Spleen (tissue), 11 donors: ENCODE data around the gene WDR64. TPM values are rescaled to one million over a fixed set of nuclear protein-coding genes. Genes with fewer than 3 reads are reported as not detected.
A peak's percentile ranks its signal among the peaks of the same experiment; 100 is the strongest.

ENCODE experiments used
- DNase-seq: peaks from one replicate; pipeline ENCODE4 v3.0.0-alpha.2; 2020
- H3K27ac ChIP-seq, 8 donors: fragments of 200-600 bp; sonication (generic) in 7 of 8; 1 replicate in 4 of 8; 2 replicates in 4 of 8; pipeline versions ENCODE4 v1.5.0 to v1.8.0; 2016 to 2021; ENCODE audit warnings: inconsistent platforms in 4 of 8, mild to moderate bottlenecking in 4 of 8, moderate library complexity in 1 of 8
- H3K27me3 ChIP-seq, 7 donors: fragments of 200-600 bp; sonication (generic) in 6 of 7; replicated peaks in 1 of 7; 1 replicate in 4 of 7; 2 replicates in 3 of 7; pipeline versions ENCODE4 v1.5.0 to v1.8.0; 2016 to 2021; ENCODE audit warnings: inconsistent platforms in 3 of 7, mild to moderate bottlenecking in 1 of 7
- H3K36me3 ChIP-seq, 6 donors: fragments of 200-600 bp; sonication (generic) in 5 of 6; 1 replicate in 4 of 6; 2 replicates in 2 of 6; pipeline versions ENCODE4 v1.5.0 to v1.8.0; 2016 to 2021; ENCODE audit warnings: inconsistent platforms in 2 of 6
- H3K4me1 ChIP-seq, 6 donors: fragments of 200-600 bp; sonication (generic) in 5 of 6; 1 replicate in 3 of 6; 2 replicates in 3 of 6; pipeline versions ENCODE4 v1.5.0 to v1.8.0; 2016 to 2021; ENCODE audit warnings: inconsistent platforms in 3 of 6
- H3K4me3 ChIP-seq, 8 donors: fragments of 200-600 bp; sonication (generic) in 7 of 8; 1 replicate in 4 of 8; 2 replicates in 4 of 8; pipeline versions ENCODE4 v1.5.0 to v1.8.0; 2016 to 2021; ENCODE audit warnings: inconsistent platforms in 4 of 8, mild to moderate bottlenecking in 4 of 8, moderate library complexity in 2 of 8
- H3K9me3 ChIP-seq, 8 donors: fragments of 200-600 bp; sonication (generic) in 7 of 8; 1 replicate in 4 of 8; 2 replicates in 4 of 8; pipeline versions ENCODE4 v1.5.0 to v1.8.0; 2016 to 2021; ENCODE audit warnings: inconsistent platforms in 4 of 8
- CTCF ChIP-seq, 11 experiments: fragments of 200-600 bp in 7 of 11; fragments of 450-650 bp in 4 of 11; sonication (generic) in 4 of 11; IDR thresholded peaks in 8 of 11; conservative IDR thresholded peaks in 3 of 11; 1 replicate in 7 of 11; 2 replicates in 4 of 11; pipeline versions ENCODE4 v1.4.0 to v1.8.0; 2016 to 2021; ENCODE audit warnings: antibody characterized with exemption in 11 of 11, inconsistent platforms in 4 of 11, mild to moderate bottlenecking in 1 of 11
- POLR2A ChIP-seq, 3 donors: fragments of 450-650 bp; IDR thresholded peaks; one replicate each; pipeline ENCODE4 v1.5.1; 2017; ENCODE audit warnings: antibody characterized with exemption in 3 of 3, mild to moderate bottlenecking in 1 of 3
- POLR2AphosphoS5 ChIP-seq, 3 donors: sonication (generic); formaldehyde crosslinking; IDR thresholded peaks; one replicate each; pipeline ENCODE4 v1.5.1; 2017; ENCODE audit warnings: antibody characterized with exemption in 3 of 3
- WGBS, 5 donors: extraction: QIAGEN DNeasy Blood & Tissue Kit in 3 of 5; methylation state at CpG; one replicate each; pipeline versions ENCODE4 v1.1.5 to v1.1.7; 2013 to 2018; 5-methylcytosine and 5-hydroxymethylcytosine counted together
- intact Hi-C: fragments of 100-400 bp; cut with DNase I; formaldehyde crosslinking; loops from one replicate; pipeline ENCODE4 v1.15.0; 2023; ENCODE audit warnings: low total_unique reads
- polyA plus RNA-seq, 3 donors: library from polyadenylated mRNA; stranded (reverse); fragments of 200-250 nt; gene quantifications; one replicate each; pipeline ENCODE4 v1.2.1, GENCODE V29; 2013
- total RNA-seq, 7 donors: library from RNA; depleted of rRNA in 3 of 7; stranded (reverse); fragments of >200 nt in 3 of 7; fragmentation: NEBNext Ultra II Directional in 4 of 7; extraction: Animal tissue kit (Norgen Biotek cat#: 25700) in 4 of 7; gene quantifications; one replicate each; pipeline versions ENCODE4 v1.1.0 to v1.2.1, GENCODE V29; 2016 to 2021
- donor health status: healthy with polysubstance abuse.
- donor health status: DM: no; HTN: no; CAD: no; lungs with moderate emphysema.
- donor health status: DM: no; HTN: no; CAD: no.
- donor health status: Bipolar disorder and iron deficiency.
- donor health status: healthy.
- donor health status: DM: no; HTN: no; CAD: no.
- donor health status: DM: yes; HTN: yes; CAD: no.

WDR64 gene
- total and polyA plus RNA-seq, 10 donors: 0.03 to 0.55 (median 0.26) TPM; not detected in 3

GRCh38 chr1:241847796-241848685 lies 196.0 kb downstream of the WDR64 start, which contains the start of gene EXO1:
Gene EXO1 (plus strand): TSS chr1:241848204. CDS start chr1:241850426, 2,222 bp downstream.
- H3K27me3 ChIP-seq: no peaks in the 10 kb centered on the region
- H3K27ac ChIP-seq: peak within 1 kb of the TSS; percentile 95 to 100 (median 99)
- peaks cover 0 to 19% (median 16%) of the 10 kb centered on the region in 6 donors for H3K4me1 ChIP-seq
- no peak for TF ChIP-seq POLR2A (IDR thresholded peaks at IDR 0.05)
- peak; percentile 76 to 91 (median 86) for TF ChIP-seq POLR2AphosphoS5 (IDR thresholded peaks at IDR 0.05)
- TF ChIP-seq CTCF (IDR thresholded peaks at IDR 0.05 in 8 of 11, conservative IDR thresholded peaks at IDR 0.05 in 3 of 11): peak in 6 of 11 experiments; percentile 14 to 50 (median 38)
- intact Hi-C loops: loop anchor here (10.0 kb wide), 1 partner anchor 213 kb away; no protein-coding TSS in a partner anchor
- DNase-seq: peak; percentile 97
- peaks cover 0 to under 1% (median 0%) of the 10 kb centered on the region in 6 donors for H3K36me3 ChIP-seq
- peak within 1 kb of the TSS; percentile 59 to 88 (median 64) for H3K4me3 ChIP-seq
- H3K9me3 ChIP-seq: no peaks in the 10 kb centered on the region
- WGBS, 5 donors: 0 to 1% (median 0%) methylated on average over 58 to 68 of the region's 68 CpGs

- H3K36me3 ChIP-seq: peaks cover 0 to 9% (median 0%) of the 10 kb centered on the region in 6 donors
- TF ChIP-seq POLR2AphosphoS5 (IDR thresholded peaks at IDR 0.05) (no peak), POLR2A (IDR thresholded peaks at IDR 0.05) (no peak), CTCF (IDR thresholded peaks at IDR 0.05 in 8 of 11, conservative IDR thresholded peaks at IDR 0.05 in 3 of 11) (no peak)
- peak overlapping the region in 2 of 8 donors; percentile 98 to 99 for H3K27ac ChIP-seq
- no peak for DNase-seq
- peaks cover 0 to 19% (median 16%) of the 10 kb centered on the region in 6 donors for H3K4me1 ChIP-seq
- no peaks in the 10 kb centered on the region for H3K9me3 ChIP-seq
- H3K27me3 ChIP-seq: no peaks in the 10 kb centered on the region
- peak overlapping the region in 7 of 8 donors; percentile 59 to 88 (median 63) for H3K4me3 ChIP-seq
- intact Hi-C loops: loop anchor here (10.0 kb wide), 1 partner anchor 214 kb away; no protein-coding TSS in a partner anchor
- 10 to 14% (median 12%) methylated on average over 13 of the region's 13 CpGs for WGBS, 5 donors
These were observed 196.7 kb downstream of the WDR64 start for GRCh38 chr1:241848686-241849344.

- no peak overlapping the region for H3K4me3 ChIP-seq
- intact Hi-C loops: loop anchor here (10.0 kb wide), 1 partner anchor 215 kb away; no protein-coding TSS in a partner anchor
These were observed 197.2 kb downstream of the WDR64 start for GRCh38 chr1:241849345-241849695.

More at GRCh38 chr1:241849345-241849695, 197.2 kb downstream of the WDR64 start:
- WGBS, 5 donors: 57 to 77% (median 66%) methylated on average over 6 of the region's 6 CpGs
- Histone ChIP-seq H3K27me3 (no peaks in the 10 kb centered on the region), H3K9me3 (no peaks in the 10 kb centered on the region), H3K36me3 (peaks cover 0 to 12% (median 0%) of the 10 kb centered on the region in 6 donors), H3K27ac (no peak overlapping the region), H3K4me1 (peaks cover 0 to 19% (median 16%) of the 10 kb centered on the region in 6 donors)
- DNase-seq: no peak
- no peak for TF ChIP-seq POLR2A (IDR thresholded peaks at IDR 0.05)
- TF ChIP-seq CTCF (IDR thresholded peaks at IDR 0.05 in 8 of 11, conservative IDR thresholded peaks at IDR 0.05 in 3 of 11): no peak
- TF ChIP-seq POLR2AphosphoS5 (IDR thresholded peaks at IDR 0.05): no peak

Other genes with a start within 250 kb of the WDR64 start
- gene FH, start 132.5 kb upstream of the WDR64 start, total RNA-seq: 10 to 100 TPM; 28.5 to 49.5 (median 36.0) TPM
- 10 to 100 TPM; 24.4 to 34.1 (median 31.2) TPM for gene FH, start 132.5 kb upstream of the WDR64 start, polyA plus RNA-seq
- gene KMO, start 119.9 kb upstream of the WDR64 start, total RNA-seq: 10 to 100 TPM; 10.3 to 25.1 (median 15.8) TPM
- 10 to 100 TPM; 11.2 to 14.9 (median 12.1) TPM for gene KMO, start 119.9 kb upstream of the WDR64 start, polyA plus RNA-seq
- 10 to 100 TPM in 6 of 7 donors, 1 to 10 TPM in 1; 8.3 to 14.2 (median 11.2) TPM for gene CHML, start 11.9 kb upstream of the WDR64 start, total RNA-seq
- gene CHML, start 11.9 kb upstream of the WDR64 start, polyA plus RNA-seq: 1 to 10 TPM; 2.2 to 4.5 (median 3.0) TPM
- gene OPN3, start 11.9 kb upstream of the WDR64 start, total RNA-seq: 10 to 100 TPM; 15.1 to 39.4 (median 19.6) TPM
- 10 to 100 TPM; 23.5 to 28.9 (median 25.7) TPM for gene OPN3, start 11.9 kb upstream of the WDR64 start, polyA plus RNA-seq
- 1 to 10 TPM in 6 of 7 donors, under 1 TPM in 1; 0.85 to 4.4 (median 1.7) TPM for gene EXO1, start 195.9 kb downstream of the WDR64 start, total RNA-seq
- 1 to 10 TPM in 2 of 3 donors, under 1 TPM in 1; 0.35 to 1.3 (median 1.2) TPM for gene EXO1, start 195.9 kb downstream of the WDR64 start, polyA plus RNA-seq